ENCODE data around the gene MEIS1.
A peak's percentile ranks its signal among the peaks of the same experiment; 100 is the strongest.

MEIS1 gene

DNA sequence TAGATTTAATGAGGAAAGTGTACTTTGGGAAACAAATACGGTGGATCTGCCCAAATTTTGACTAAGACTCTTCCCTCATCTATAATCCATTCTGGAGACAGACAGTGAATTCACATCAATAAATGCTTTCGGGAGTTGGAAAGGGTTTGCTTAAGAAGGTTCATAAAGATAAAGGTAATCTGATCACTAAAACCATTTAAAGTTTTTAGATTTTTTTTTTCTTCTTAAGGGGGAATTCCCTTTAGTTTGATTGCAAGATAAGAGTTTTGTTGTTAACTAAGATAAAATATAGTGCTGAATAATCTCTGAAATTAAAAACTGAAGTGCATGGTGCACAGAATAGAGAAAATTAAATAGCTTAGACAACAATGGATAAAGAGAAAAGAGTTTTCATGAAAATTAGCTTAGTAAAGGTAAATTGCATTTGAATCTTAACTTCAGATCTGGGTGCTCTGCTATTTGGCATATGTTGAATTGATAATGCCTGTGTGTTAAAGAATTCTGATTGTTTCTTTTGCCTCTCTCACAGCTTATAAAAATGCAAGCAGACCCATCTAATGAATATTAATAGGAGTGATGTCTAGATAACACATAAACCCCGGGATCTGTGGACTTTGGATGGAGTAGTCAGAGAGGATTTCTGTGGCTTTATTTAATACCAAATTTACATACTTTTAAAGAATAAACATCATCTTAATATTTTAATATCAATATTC lies 100.8 kb downstream of the MEIS1 start:
- no peak for DNase-seq (ENCODE audit: low read depth, low spot score)

DNA sequence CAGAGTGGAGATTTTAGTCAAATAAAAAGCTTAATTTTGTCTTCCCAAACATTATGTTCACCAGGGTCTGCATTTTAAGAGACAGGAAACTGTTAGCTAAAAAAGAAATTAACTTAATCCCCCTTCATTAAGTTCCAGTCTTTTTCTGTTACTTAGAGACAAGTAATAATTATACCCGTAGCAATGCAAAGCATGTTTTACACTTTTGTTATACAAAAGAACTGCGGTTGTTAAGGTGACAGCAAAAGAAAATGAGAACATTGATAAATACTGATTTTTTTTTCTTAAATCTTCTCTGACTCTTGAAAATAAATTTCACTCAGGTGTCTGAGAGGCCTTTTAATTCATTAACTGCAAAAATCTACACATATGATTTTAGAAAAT lies 101.4 kb downstream of the MEIS1 start:
- DNase-seq (ENCODE audit: low read depth, low spot score) = no peak

DNA sequence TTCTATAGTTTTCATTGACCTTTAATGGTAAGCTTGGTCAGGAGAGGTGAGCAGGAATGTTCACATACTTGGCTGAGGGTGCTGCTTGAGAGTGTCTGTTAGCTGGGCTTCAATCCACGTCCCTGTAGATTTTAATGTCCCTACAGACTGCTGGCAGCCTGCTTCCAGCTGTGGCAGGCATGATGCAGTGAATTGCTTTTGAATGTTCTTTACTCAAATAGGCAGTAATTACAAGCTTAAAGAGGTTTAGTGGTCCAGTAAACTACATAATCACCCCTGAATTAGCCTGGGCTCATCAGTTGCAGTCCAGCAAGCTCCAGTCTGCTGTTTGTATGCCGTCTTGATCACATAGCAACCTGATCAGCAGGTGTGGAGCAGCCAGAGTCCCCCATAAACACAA lies 102.1 kb downstream of the MEIS1 start:
- DNase-seq (ENCODE audit: low read depth, low spot score) = peak; percentile 52

DNA sequence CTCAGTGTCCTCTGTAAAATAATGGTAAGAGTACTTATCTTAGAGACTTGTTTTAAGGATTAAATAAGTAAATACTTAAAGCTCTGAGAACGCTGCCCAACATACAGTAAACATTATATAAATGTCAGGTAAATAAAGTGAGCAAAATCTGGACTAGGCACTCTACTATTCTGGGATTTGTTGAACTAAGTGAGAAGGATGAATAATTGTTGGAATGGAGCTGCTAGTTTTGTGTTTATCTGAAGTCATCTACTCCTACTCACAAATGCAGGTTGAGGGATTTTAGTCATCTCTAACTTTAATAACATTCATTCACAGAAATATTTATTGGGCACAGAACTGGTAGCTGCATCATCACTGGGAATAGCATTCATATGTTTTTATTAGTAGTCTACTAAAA lies 103.4 kb downstream of the MEIS1 start:
- DNase-seq (ENCODE audit: low read depth, low spot score) = no peak

DNA sequence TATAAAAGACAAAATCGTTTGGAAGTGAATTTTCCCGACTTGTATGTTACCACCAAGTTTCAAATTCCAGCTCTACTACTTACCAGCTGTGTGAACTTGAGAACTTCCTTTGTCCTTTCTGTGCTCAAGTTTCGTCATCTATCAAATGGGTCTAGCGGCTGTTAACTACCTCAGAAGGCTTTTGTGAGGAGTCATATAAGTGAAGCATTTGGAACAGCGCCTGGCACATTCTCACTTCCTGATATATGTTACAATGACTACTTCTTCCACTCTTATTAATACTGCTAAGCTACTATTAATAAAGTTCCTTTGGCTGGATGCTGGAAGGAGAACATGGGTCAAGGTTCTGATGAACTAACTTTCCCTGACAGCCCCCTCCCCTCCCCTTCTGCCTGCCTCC lies 104.5 kb downstream of the MEIS1 start:
- no peak for DNase-seq (ENCODE audit: low read depth, low spot score)

DNA sequence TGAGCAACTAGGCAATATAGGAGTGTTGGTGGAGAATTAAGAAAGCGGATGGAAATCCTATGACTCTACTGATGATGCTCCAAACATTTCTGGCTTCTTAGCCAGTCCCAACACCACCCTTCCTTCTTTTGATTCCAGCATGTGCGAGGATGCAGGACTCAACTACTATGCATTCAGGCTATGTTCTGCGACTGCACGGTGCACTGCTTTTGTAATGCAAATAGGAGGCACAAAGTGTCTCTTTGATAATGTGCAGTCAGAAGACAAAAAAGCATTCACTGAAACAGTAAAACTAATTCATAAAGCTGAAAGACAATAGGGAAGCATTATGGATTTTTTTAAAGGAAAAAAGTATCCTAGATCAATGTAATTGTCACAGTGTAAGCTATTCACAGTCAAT lies 106.7 kb downstream of the MEIS1 start:
- DNase-seq (ENCODE audit: low read depth, low spot score) = no peak

DNA sequence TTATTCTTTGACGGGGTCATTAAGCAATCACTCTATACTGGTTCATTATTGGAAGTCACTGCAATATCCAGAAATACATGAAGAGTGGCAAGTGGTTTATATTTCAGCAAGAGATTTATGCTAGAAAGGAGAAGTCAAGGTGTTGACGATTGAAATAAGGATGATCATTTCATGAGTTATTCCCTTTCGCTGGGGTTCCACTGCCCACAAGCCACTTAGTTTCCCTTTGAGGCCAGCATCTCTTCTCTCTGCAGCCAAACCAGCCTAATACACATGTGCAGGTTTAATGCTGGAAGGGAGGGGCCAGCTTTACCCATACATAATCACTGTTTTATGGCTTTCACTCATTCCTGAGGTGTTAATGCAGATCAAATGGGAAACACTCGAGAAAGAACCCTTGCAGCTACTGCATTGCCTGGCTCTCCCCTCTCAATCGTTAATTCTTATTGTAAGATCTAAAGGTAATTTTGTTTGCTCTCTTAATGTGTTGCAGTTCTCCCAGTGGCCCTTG lies 108.4 kb downstream of the MEIS1 start:
- DNase-seq (ENCODE audit: low read depth, low spot score) = no peak

DNA sequence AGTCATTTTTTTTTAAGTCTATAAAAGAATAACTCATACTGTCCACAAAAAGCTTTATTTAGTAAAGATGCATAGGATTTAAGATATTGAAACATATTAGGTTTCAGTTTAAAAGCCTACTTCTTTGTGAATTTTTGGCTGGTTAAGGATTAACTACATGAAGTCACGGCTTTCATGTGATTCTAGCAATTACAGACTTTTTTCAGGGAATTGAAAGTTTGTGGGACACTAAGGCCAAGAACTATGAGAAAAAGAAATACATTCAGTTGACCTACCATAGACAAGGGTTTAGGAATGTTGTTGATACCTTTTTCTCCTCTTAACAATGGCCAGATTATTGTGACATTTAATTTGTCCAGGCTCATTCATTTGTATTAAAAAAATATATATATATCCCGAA lies 109.3 kb downstream of the MEIS1 start:
- no peak for DNase-seq (ENCODE audit: low read depth, low spot score)

DNA sequence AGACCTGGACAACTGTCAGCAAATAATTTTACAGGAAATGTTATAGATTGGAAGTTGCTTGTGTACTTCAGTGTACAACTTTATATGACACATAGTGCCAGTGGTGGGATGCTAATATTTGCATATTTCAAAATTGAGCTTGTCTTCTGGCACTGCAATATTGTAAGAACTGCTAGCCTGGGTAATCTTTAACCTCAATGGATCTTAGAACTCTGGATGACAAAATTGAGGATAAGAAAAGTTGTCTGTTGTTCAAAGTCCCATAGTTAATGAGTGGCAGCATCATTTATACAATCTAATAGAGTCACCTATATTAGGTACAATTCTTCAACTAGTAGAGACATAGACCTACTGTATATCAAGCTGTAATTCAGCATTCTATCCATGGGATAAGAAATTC lies 110.3 kb downstream of the MEIS1 start:
- no peak for DNase-seq (ENCODE audit: low read depth, low spot score)

DNA sequence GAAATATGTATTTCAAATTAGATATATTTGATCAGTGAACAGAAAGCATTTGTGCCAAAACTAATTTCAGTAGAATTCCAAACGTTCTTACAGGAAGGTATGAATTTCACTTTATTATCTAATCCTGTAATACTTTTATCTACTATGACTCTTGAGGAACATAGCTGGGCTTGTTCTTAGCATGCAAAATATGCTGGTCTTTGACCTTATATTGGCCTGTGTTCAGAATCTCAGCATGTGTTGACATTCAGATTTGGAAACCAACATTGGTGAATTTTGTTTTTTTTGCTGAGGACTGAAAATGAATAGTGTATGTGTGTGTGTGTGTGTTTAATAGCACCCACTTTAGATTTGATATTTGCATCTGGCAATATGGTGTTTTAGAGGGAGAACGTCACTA lies 112.2 kb downstream of the MEIS1 start:
- DNase-seq (ENCODE audit: low read depth, low spot score) = no peak

DNA sequence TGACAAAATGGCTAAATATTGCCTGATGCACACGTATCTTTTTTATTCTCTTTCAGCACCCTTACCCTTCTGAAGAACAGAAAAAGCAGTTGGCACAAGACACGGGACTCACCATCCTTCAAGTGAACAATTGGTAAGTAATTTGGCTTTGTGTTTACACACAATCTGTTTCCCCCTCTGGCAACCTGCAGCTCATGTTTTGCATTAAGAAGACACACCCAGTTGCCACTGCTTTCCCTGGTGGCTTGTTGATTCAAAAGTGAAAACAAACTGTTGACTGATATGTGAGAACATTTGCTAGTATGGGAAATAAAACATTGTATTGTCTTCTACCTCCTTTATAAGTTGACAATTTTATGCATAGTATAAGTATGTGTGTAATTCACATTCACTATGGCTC lies 113.0 kb downstream of the MEIS1 start:
- DNase-seq (ENCODE audit: low read depth, low spot score) = peak; percentile 16

DNA sequence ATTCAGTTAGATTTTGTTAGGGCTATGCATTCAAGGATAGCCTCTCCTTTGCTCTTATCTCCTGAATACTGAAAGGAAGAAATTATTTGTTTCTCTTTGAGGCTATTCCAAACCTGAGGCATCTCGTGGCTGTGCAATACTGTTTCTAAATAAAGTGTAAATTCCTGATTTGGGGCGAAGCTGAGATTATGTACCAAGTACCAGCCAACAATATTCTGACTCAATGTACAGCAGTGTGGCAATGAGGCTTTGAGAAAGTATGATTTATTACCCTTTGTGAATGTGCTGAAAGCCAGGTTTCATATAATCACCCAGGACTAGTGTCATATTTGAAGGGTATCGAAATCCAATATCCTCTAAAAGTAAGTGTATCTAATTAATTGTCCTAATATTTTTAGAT lies 113.5 kb downstream of the MEIS1 start:
- no peak for DNase-seq (ENCODE audit: low read depth, low spot score)

DNA sequence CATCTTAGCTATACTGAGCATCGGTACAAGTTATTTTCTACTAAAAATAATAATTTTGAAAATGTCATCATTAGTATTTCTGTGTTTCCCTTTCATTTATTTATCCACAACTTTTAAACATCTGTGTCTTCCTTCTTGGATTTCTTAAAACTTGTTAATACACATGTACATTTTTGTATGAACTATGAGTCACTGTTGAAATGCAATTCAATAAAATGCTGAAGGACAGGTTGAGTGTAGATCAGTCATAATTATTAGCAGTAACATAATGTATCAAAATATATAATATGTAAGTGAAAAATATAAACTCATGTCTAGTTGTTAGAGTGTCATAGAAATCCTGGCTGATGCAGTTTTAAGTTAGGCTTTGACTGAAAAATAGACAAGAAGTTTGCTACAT lies 115.9 kb downstream of the MEIS1 start:
- no peak for DNase-seq (ENCODE audit: low read depth, low spot score)

DNA sequence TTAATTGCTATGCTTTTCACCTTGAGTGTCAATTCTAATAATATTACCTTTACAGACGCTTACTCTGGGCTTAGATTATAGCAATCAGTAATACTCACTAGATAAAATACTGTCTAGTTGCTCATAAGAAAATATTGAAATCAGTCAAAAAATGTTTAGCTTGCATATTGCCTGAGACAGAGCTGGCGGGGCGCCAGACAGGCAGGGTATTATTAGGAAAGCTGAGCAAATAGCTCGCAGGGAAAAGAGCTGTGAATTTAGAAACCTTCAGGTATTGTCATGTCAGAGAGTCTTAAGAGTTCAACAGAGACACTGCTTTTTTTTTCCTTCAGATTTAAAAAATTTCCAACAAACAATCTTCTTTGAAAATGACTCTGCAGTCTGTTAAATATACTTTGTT lies 118.4 kb downstream of the MEIS1 start:
- no peak for DNase-seq (ENCODE audit: low read depth, low spot score)

DNA sequence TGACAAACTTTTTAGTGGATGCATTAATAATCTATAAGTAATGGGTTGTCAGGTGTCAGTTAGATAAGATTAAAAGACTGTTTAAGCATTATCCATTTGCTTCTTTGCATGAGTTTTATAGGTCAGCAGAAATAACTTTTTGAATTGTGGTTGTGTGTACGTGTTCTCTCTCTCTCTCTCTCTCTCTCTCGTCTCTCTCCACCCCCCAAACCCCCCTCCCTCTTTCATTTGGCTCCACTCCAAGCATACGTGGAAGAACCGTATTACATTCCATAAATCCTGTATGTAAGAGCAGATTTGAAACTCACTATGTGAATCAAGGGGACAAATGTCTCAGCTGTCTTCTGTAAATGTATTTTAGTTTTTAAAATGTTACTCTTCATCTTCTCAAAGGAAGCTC lies 120.2 kb downstream of the MEIS1 start:
- no peak for DNase-seq (ENCODE audit: low read depth, low spot score)

DNA sequence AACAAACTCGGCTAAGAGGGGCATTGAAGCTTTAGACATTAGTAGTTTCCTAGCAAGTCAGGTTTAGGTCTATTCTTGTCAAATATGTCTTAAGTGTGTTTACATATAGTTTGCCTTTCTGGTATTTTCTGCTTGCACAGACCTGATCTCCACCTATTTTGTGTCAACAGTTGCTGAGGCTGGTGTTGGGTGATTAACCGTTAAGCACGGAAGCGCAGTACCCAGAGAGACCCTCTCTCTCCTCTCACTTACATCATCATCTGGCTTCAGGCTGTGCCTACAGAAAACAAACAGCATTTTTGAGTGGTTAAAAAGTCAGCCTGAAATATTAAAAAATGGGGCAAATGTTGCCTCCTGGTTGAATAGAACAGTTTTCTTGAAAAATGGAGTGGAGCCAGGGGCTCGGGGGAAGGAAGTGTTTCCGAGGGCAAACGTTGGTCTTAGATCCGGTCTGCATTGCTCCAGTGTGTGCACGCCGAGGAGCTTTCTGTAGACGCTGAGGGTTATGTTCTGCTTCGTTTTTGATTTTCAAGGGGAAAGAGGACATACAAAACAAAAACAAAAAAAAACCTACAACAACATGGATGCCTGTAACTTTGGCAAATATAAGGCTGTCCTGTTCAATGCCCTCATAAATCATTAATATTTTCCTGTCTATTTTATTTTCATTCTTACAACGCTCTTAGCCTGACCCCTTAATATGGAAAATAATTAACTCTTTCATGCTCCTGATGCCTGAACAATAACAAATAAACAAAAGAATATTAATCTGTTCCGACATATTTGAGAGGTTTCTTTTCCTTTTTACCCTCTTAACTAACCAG lies 120.8 kb downstream of the MEIS1 start:
- DNase-seq (ENCODE audit: low read depth, low spot score) = no peak

DNA sequence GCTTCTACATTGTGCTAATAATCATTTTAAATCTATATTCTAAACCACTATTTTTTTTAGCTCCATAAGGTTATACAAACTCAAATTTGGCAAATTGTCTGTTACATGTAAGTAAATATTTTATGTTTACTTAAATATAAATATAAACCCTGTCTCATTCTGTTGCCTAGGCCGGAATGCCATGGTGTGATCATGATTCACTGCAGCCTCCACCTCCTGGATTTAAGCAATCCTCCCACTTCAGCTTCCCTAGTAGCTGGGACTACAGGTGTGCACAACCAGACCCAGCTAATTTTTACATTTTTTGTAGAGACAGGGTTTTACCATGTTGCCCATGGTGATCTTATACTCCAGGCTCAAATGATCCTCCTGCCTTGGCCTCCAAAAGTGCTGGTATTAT lies 124.7 kb downstream of the MEIS1 start:
- no peak for DNase-seq (ENCODE audit: low read depth, low spot score)

DNA sequence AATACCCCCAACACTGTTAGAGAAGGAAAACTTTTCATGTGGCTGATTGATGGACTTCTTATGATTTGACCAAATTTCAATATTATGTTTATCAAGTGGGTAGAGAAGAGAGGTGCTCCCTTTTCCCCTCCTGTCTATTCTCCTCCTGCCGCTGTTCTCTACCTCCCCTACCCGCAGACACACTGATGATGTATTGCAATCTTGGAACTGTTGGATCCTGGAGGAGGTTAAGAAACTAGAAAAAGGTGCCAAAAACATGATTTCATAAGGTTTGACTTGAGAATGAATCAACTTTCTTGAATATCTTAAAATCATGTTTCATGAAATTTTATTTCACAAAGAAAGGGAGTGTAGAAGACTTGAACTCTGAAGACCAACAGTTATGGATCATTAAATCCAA lies 125.8 kb downstream of the MEIS1 start:
- DNase-seq (ENCODE audit: low read depth, low spot score) = no peak

DNA sequence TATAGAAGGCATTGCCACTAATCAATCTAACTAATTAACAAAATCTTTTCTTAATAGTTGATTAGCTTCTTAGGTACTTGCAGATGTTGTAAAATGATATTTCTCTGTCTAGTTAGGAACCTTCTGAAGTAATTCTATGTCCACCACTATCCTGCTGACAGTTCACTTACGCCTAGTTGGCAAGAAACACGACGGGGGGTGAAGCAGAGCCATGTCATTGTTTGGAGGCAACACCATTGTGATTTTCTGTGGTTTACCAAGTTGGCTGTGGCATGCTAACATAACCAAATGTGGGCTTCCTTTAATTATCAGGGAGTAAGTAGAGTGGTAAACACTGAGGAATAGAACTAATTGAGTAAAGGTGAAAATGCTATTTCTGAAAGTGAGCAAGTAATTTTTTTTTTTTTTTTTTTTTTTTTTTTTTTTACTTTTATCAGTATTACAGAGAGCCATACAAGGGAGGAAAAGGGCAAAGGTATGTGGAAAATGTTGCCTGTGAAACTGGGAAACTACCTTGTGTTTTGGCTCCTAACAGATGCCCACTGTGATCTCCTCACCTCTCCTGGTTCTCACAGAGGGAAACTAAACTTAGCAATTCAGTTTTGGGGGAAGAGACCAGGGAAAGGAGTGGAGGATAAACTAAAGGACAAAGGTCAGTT lies 126.8 kb downstream of the MEIS1 start:
- DNase-seq (ENCODE audit: low read depth, low spot score) = peak; percentile 26

DNA sequence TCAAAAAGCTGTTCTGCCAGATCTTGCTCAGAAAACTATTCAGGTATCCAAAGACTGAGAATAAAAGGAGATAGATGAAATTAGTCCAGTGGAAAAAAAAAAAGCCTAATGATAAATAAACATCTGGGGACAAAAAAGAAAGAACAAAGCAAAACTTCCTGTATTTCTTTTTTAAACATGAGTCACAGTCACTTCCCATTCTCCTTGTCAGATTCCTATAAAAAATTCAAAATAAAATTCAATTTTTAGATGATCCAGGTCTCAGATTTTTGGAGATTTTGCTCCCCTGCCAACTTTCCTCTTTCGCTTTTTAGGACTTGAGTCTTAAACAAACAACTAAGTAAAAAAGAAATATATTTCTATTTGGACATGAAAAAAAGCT lies 127.4 kb downstream of the MEIS1 start:
- DNase-seq (ENCODE audit: low read depth, low spot score) = no peak

DNA sequence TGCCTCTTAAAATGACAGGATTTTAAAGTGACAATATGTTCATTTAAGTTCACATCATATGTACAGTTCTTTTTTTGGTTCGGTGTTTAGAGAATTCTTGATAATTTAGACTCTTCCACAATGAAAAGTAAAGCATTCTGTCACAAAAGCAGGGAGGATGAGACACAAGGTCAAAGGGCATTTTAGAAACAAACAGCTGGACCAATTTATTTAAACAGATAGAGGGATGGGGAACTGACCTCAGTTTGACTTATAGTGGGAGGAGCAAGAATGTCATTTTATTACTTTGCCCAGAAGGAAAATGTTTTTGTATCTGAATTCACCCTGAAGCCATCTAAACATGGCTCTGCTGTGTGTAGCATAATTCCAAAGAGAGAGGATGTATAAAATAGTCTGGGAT lies 128.5 kb downstream of the MEIS1 start:
- no peak for DNase-seq (ENCODE audit: low read depth, low spot score)

DNA sequence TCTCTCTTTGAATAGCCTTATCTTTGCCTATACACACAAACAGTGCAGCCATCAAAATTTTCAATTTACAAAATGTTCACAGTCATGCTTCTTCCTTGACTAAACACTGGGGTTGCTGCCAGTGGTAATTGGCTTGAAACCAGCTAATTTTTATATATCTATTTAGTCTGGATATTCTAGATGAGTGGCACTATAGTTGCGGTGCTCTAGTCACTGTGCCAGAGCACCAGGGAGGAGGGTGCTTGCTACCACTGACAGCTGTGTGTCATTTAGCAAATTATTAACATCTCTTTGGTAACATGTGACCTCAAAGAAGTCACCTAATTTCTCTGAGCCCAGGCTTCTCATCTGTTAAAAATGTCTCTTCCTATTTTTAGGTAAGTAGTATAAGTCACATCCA lies 130.4 kb downstream of the MEIS1 start:
- no peak for DNase-seq (ENCODE audit: low read depth, low spot score)

Measured in ELF-1 (cell line).